HG03103 (cell line): ENCODE measurements around the gene GDNF.

Experiments used
- ATAC-seq: cut with Tn5 transposase; IDR thresholded peaks from one replicate; pipeline ENCODE4 v1.9.1; 2021; ENCODE audit warnings: low read depth; ENCODE audit not compliant: unreplicated experiment

GDNF gene

GRCh38 chr5:37849641-37850040 is 9.8 kb upstream of the GDNF start:
- no peak for ATAC-seq

GRCh38 chr5:37847978-37848425 is 8.2 kb upstream of the GDNF start:
- peak; percentile 80 for ATAC-seq

GRCh38 chr5:37846786-37847310 is 7.0 kb upstream of the GDNF start:
- no peak for ATAC-seq

GRCh38 chr5:37844009-37844408 is 4.2 kb upstream of the GDNF start:
- ATAC-seq: no peak

- no peak for ATAC-seq
These were observed 2.2 kb upstream of the GDNF start for GRCh38 chr5:37842048-37842447.

GRCh38 chr5:37841203-37841602 is 1.4 kb upstream of the GDNF start:
- no peak for ATAC-seq

- no peak for ATAC-seq
These were observed 503 bp upstream of the GDNF start for GRCh38 chr5:37840053-37841034.

GRCh38 chr5:37838933-37839341 is 904 bp downstream of the GDNF start:
- ATAC-seq: no peak

- ATAC-seq: no peak
These were observed 1.5 kb downstream of the GDNF start for GRCh38 chr5:37838152-37838932.

GRCh38 chr5:37837414-37838032 is 2.3 kb downstream of the GDNF start:
- no peak for ATAC-seq

GRCh38 chr5:37836592-37837413 is 3.0 kb downstream of the GDNF start:
- ATAC-seq: no peak

- ATAC-seq: no peak
These were observed 3.6 kb downstream of the GDNF start for GRCh38 chr5:37836235-37836591.

GRCh38 chr5:37835380-37835973 is 4.4 kb downstream of the GDNF start:
- no peak for ATAC-seq

- no peak for ATAC-seq
These were observed 5.1 kb downstream of the GDNF start for GRCh38 chr5:37834542-37835379.

GRCh38 chr5:37833990-37834389 is 5.9 kb downstream of the GDNF start:
- ATAC-seq: no peak

GRCh38 chr5:37831821-37832534 is 7.9 kb downstream of the GDNF start:
- no peak for ATAC-seq

GRCh38 chr5:37830348-37830747 is 9.5 kb downstream of the GDNF start:
- no peak for ATAC-seq

- ATAC-seq: no peak
These were observed 14.4 kb downstream of the GDNF start for GRCh38 chr5:37825334-37825915.
